Suprapubic skin (tissue), 4 donors: ENCODE results near the gene PLD5. TPM values are rescaled to one million over a fixed set of nuclear protein-coding genes. Genes with fewer than 3 reads are reported as not detected.
"Not testable (repeated sequence)": the region's sequence is repeated elsewhere in the genome, so short reads cannot be mapped to it uniquely, and the experiment has no call there.

ENCODE experiments used
- DNase-seq, 2 donors: peaks; one replicate each; pipeline ENCODE4 v3.0.0-alpha.2; 2019; ENCODE audit warnings: low spot score in 2 of 2
- H3K27ac ChIP-seq: fragments of 200-600 bp; sonication (generic); one replicate; pipeline ENCODE4 v1.5.1; 2019
- H3K27me3 ChIP-seq: fragments of 200-600 bp; sonication (generic); one replicate; pipeline ENCODE4 v1.5.1; 2019
- H3K36me3 ChIP-seq: fragments of 200-600 bp; sonication (generic); one replicate; pipeline ENCODE4 v1.5.1; 2019
- H3K4me1 ChIP-seq: fragments of 200-600 bp; sonication (generic); one replicate; pipeline ENCODE4 v1.5.1; 2019
- H3K4me3 ChIP-seq: fragments of 200-600 bp; sonication (generic); one replicate; pipeline ENCODE4 v1.5.1; 2019; ENCODE audit warnings: mild to moderate bottlenecking
- H3K9me3 ChIP-seq: fragments of 200-600 bp; sonication (generic); one replicate; pipeline ENCODE4 v1.5.1; 2019
- CTCF ChIP-seq, 2 donors: fragments of 200-600 bp in 1 of 2; fragments of 450-650 bp in 1 of 2; sonication (generic) in 1 of 2; IDR thresholded peaks; one replicate each; pipeline ENCODE4 v1.5.1; 2016 to 2019; ENCODE audit warnings: antibody characterized with exemption in 2 of 2, mild to moderate bottlenecking in 1 of 2, moderate library complexity in 1 of 2
- EP300 ChIP-seq: sonication (generic); formaldehyde crosslinking; IDR thresholded peaks from one replicate; pipeline ENCODE4 v1.6.1; 2017; ENCODE audit warnings: antibody characterized with exemption
- POLR2A ChIP-seq, 2 donors: fragments of 450-650 bp; IDR thresholded peaks; one replicate each; pipeline ENCODE4 v1.6.1; 2017; ENCODE audit warnings: antibody characterized with exemption in 2 of 2, mild to moderate bottlenecking in 2 of 2, moderate library complexity in 2 of 2
- POLR2AphosphoS5 ChIP-seq, 3 donors: sonication (generic); formaldehyde crosslinking; IDR thresholded peaks; one replicate each; pipeline ENCODE4 v1.6.1; 2017; ENCODE audit warnings: antibody characterized with exemption in 3 of 3
- WGBS: methylation state at CpG from one replicate; pipeline ENCODE4 v1.1.5; 2018; 5-methylcytosine and 5-hydroxymethylcytosine counted together
- total RNA-seq, 4 donors: library from RNA; depleted of rRNA; stranded (reverse); fragments of >200 nt; gene quantifications; one replicate each; pipeline ENCODE4 v1.1.0, GENCODE V29; 2016

Gene PLD5
- total RNA-seq, 4 donors from 2014 or later, result 0.21 to 0.64 TPM; not detected in 2

- no peaks in the 10 kb centered on the region for H3K4me1 ChIP-seq
- TF ChIP-seq POLR2AphosphoS5 (IDR thresholded peaks at IDR 0.05) (no peak), EP300 (no peak), POLR2A (IDR thresholded peaks at IDR 0.05) (no peak), CTCF (IDR thresholded peaks at IDR 0.05) (no peak)
These were observed 464.5 kb downstream of the PLD5 start for GRCh38 chr1:242059976-242060375.

GRCh38 chr1:242058582-242058981, 465.9 kb downstream of the PLD5 start:
- H3K4me3 ChIP-seq, H3K36me3 ChIP-seq, H3K27ac ChIP-seq, DNase-seq, H3K9me3 ChIP-seq, H3K4me1 ChIP-seq, H3K27me3 ChIP-seq: not testable (repeated sequence)
- WGBS, result 69% methylated on average over 4 of the region's 4 CpGs

More at GRCh38 chr1:242059976-242060375, 464.5 kb downstream of the PLD5 start:
- no peaks in the 10 kb centered on the region for H3K27me3 ChIP-seq
- no peaks in the 10 kb centered on the region for H3K9me3 ChIP-seq
- 78% methylated on average over 10 of the region's 11 CpGs for WGBS
- DNase-seq, result no peak
- H3K36me3 ChIP-seq, result no peaks in the 10 kb centered on the region
- H3K4me3 ChIP-seq, result no peak overlapping the region
- no peak overlapping the region for H3K27ac ChIP-seq

- not testable (repeated sequence) for H3K9me3 ChIP-seq, H3K4me3 ChIP-seq, H3K27me3 ChIP-seq, DNase-seq, H3K27ac ChIP-seq, H3K4me1 ChIP-seq, H3K36me3 ChIP-seq
- WGBS, result 80% methylated on average over 3 of the region's 3 CpGs
These were observed 466.3 kb downstream of the PLD5 start for GRCh38 chr1:242058181-242058580.

- 41% methylated on average over 3 of the region's 3 CpGs for WGBS
- Histone ChIP-seq H3K27ac (no peak overlapping the region), H3K9me3 (no peaks in the 10 kb centered on the region), H3K4me3 (no peak overlapping the region), H3K27me3 (no peaks in the 10 kb centered on the region), H3K4me1 (no peaks in the 10 kb centered on the region), H3K36me3 (no peaks in the 10 kb centered on the region)
- no peak for TF ChIP-seq CTCF (IDR thresholded peaks at IDR 0.05)
- TF ChIP-seq EP300, result no peak
- TF ChIP-seq POLR2AphosphoS5 (IDR thresholded peaks at IDR 0.05), result no peak
- TF ChIP-seq POLR2A (IDR thresholded peaks at IDR 0.05), result no peak
- no peak for DNase-seq
These were observed 466.8 kb downstream of the PLD5 start for GRCh38 chr1:242057745-242058115.

- H3K9me3 ChIP-seq, result no peaks in the 10 kb centered on the region
- no peaks in the 10 kb centered on the region for H3K4me1 ChIP-seq
- H3K27ac ChIP-seq, result no peak overlapping the region
- H3K36me3 ChIP-seq, result no peaks in the 10 kb centered on the region
- WGBS, result 96% methylated on average over 35 of the region's 49 CpGs
- TF ChIP-seq CTCF (IDR thresholded peaks at IDR 0.05), result no peak
- no peak for TF ChIP-seq POLR2A (IDR thresholded peaks at IDR 0.05)
- no peak for TF ChIP-seq POLR2AphosphoS5 (IDR thresholded peaks at IDR 0.05)
- TF ChIP-seq EP300, result no peak
- no peak overlapping the region for H3K4me3 ChIP-seq
- DNase-seq, result no peak
- H3K27me3 ChIP-seq, result no peaks in the 10 kb centered on the region
These were observed 467.3 kb downstream of the PLD5 start for GRCh38 chr1:242056988-242057744.

GRCh38 chr1:242055749-242056320, 468.7 kb downstream of the PLD5 start:
- no peak for DNase-seq
- TF ChIP-seq EP300 (no peak), POLR2AphosphoS5 (IDR thresholded peaks at IDR 0.05) (no peak), POLR2A (IDR thresholded peaks at IDR 0.05) (no peak), CTCF (IDR thresholded peaks at IDR 0.05) (no peak)

More at GRCh38 chr1:242055749-242056320, 468.7 kb downstream of the PLD5 start:
- Histone ChIP-seq H3K36me3 (no peaks in the 10 kb centered on the region), H3K4me1 (no peaks in the 10 kb centered on the region), H3K9me3 (no peaks in the 10 kb centered on the region), H3K4me3 (no peak overlapping the region), H3K27ac (no peak overlapping the region), H3K27me3 (no peaks in the 10 kb centered on the region)
- WGBS, result 38% methylated on average over 7 of the region's 7 CpGs
